ENCODE data around the gene PDE8A.
"Not testable (repeated sequence)": the region's sequence is repeated elsewhere in the genome, so short reads cannot be mapped to it uniquely, and the experiment has no call there.

PDE8A gene

GRCh38 chr15:85007741-85008397 lies 26.2 kb downstream of the PDE8A start:
- TF ChIP-seq CTCF (conservative IDR thresholded peaks at IDR 0.05), result no peak
- TF ChIP-seq ZFX (IDR thresholded peaks at IDR 0.05), result no peak
- H3K27ac ChIP-seq, result no peak overlapping the region

- TF ChIP-seq ZFX (IDR thresholded peaks at IDR 0.05) (no peak), CTCF (conservative IDR thresholded peaks at IDR 0.05) (no peak)
- H3K27ac ChIP-seq, result no peak overlapping the region
These were observed 27.0 kb downstream of the PDE8A start for GRCh38 chr15:85008474-85009260.

- TF ChIP-seq ZFX (IDR thresholded peaks at IDR 0.05) (no peak), CTCF (conservative IDR thresholded peaks at IDR 0.05) (no peak)
- H3K27ac ChIP-seq, result no peak overlapping the region
These were observed 27.8 kb downstream of the PDE8A start for GRCh38 chr15:85009435-85009834.

GRCh38 chr15:85010071-85010385 lies 28.4 kb downstream of the PDE8A start:
- no peak overlapping the region for H3K27ac ChIP-seq
- TF ChIP-seq CTCF (conservative IDR thresholded peaks at IDR 0.05) (no peak), ZFX (IDR thresholded peaks at IDR 0.05) (no peak)

- no peak overlapping the region for H3K27ac ChIP-seq
- TF ChIP-seq CTCF (conservative IDR thresholded peaks at IDR 0.05) (peak; percentile 48), ZFX (IDR thresholded peaks at IDR 0.05) (no peak)
These were observed 28.9 kb downstream of the PDE8A start for GRCh38 chr15:85010386-85011159.

GRCh38 chr15:85011160-85011571 lies 29.5 kb downstream of the PDE8A start:
- H3K27ac ChIP-seq, result no peak overlapping the region
- TF ChIP-seq CTCF (conservative IDR thresholded peaks at IDR 0.05), result no peak

- H3K27ac ChIP-seq, result not testable (repeated sequence)
These were observed 30.1 kb downstream of the PDE8A start for GRCh38 chr15:85011724-85012123.

Data from C4-2B (cell line).